ENCODE data around the gene JKAMP. TPM values are rescaled to one million over a fixed set of nuclear protein-coding genes. Genes with fewer than 3 reads are reported as not detected.

JKAMP gene
- total and polyA plus RNA-seq, 9 donors: 40.3 to 47.1 (median 42.6) TPM

- H3K4me3 ChIP-seq (ENCODE audit: low read length): no peak overlapping the region
- H3K27me3 ChIP-seq (ENCODE audit: control insufficient read depth, insufficient read depth, low read length): no peaks in the 10 kb centered on the region
- peaks cover 8% of the 10 kb centered on the region for H3K36me3 ChIP-seq (ENCODE audit: control insufficient read depth, insufficient read depth, low read length)
- WGBS (ENCODE audit: insufficient coverage): no CpG with 5 or more reads among the region's 4 CpGs
- no peaks in the 10 kb centered on the region for H3K9me3 ChIP-seq (replicated peaks; ENCODE audit: control insufficient read depth, low read depth, low read length)
- H3K27ac ChIP-seq (ENCODE audit: low read length): no peak overlapping the region
- DNase-seq: no peak
- no peaks in the 10 kb centered on the region for H3K4me1 ChIP-seq (ENCODE audit: control insufficient read depth, insufficient read depth, low read length)
Measured at GRCh38 chr14:59503256-59503655, 18.9 kb downstream of the JKAMP start.

GRCh38 chr14:59507063-59507751 is 22.9 kb downstream of the JKAMP start:
- Histone ChIP-seq H3K36me3 (ENCODE audit: control insufficient read depth, insufficient read depth, low read length) (peaks cover 4% of the 10 kb centered on the region), H3K4me3 (ENCODE audit: low read length) (no peak overlapping the region), H3K27ac (ENCODE audit: low read length) (no peak overlapping the region), H3K9me3 (replicated peaks; ENCODE audit: control insufficient read depth, low read depth, low read length) (no peaks in the 10 kb centered on the region), H3K4me1 (ENCODE audit: control insufficient read depth, insufficient read depth, low read length) (no peaks in the 10 kb centered on the region), H3K27me3 (ENCODE audit: control insufficient read depth, insufficient read depth, low read length) (no peaks in the 10 kb centered on the region)
- peak; percentile 40 for DNase-seq

- H3K27me3 ChIP-seq (ENCODE audit: control insufficient read depth, insufficient read depth, low read length): no peaks in the 10 kb centered on the region
- no peaks in the 10 kb centered on the region for H3K9me3 ChIP-seq (replicated peaks; ENCODE audit: control insufficient read depth, low read depth, low read length)
- no peak overlapping the region for H3K27ac ChIP-seq (ENCODE audit: low read length)
- DNase-seq: no peak
- WGBS (ENCODE audit: insufficient coverage): 88% methylated on average over 2 of the region's 3 CpGs
- peaks cover 4% of the 10 kb centered on the region for H3K36me3 ChIP-seq (ENCODE audit: control insufficient read depth, insufficient read depth, low read length)
- no peaks in the 10 kb centered on the region for H3K4me1 ChIP-seq (ENCODE audit: control insufficient read depth, insufficient read depth, low read length)
- no peak overlapping the region for H3K4me3 ChIP-seq (ENCODE audit: low read length)
Measured at GRCh38 chr14:59507752-59508103, 23.4 kb downstream of the JKAMP start.

- Histone ChIP-seq H3K4me1 (ENCODE audit: control insufficient read depth, insufficient read depth, low read length) (no peaks in the 10 kb centered on the region), H3K9me3 (replicated peaks; ENCODE audit: control insufficient read depth, low read depth, low read length) (no peaks in the 10 kb centered on the region)
- WGBS (ENCODE audit: insufficient coverage): 91% methylated on average over 2 of the region's 3 CpGs
Measured at GRCh38 chr14:59509101-59509500, 24.8 kb downstream of the JKAMP start.

GRCh38 chr14:59510001-59510400 is 25.7 kb downstream of the JKAMP start:
- no peaks in the 10 kb centered on the region for H3K27me3 ChIP-seq (ENCODE audit: control insufficient read depth, insufficient read depth, low read length)
- H3K4me3 ChIP-seq (ENCODE audit: low read length): no peak overlapping the region
- H3K27ac ChIP-seq (ENCODE audit: low read length): no peak overlapping the region
- no peak for DNase-seq
- H3K4me1 ChIP-seq (ENCODE audit: control insufficient read depth, insufficient read depth, low read length): no peaks in the 10 kb centered on the region
- no peaks in the 10 kb centered on the region for H3K36me3 ChIP-seq (ENCODE audit: control insufficient read depth, insufficient read depth, low read length)
- H3K9me3 ChIP-seq (replicated peaks; ENCODE audit: control insufficient read depth, low read depth, low read length): no peaks in the 10 kb centered on the region
- WGBS (ENCODE audit: insufficient coverage): no CpG with 5 or more reads among the region's 2 CpGs

More at GRCh38 chr14:59509101-59509500, 24.8 kb downstream of the JKAMP start:
- no peak overlapping the region for H3K4me3 ChIP-seq (ENCODE audit: low read length)
- H3K27me3 ChIP-seq (ENCODE audit: control insufficient read depth, insufficient read depth, low read length): no peaks in the 10 kb centered on the region
- H3K36me3 ChIP-seq (ENCODE audit: control insufficient read depth, insufficient read depth, low read length): no peaks in the 10 kb centered on the region
- no peak for DNase-seq
- no peak overlapping the region for H3K27ac ChIP-seq (ENCODE audit: low read length)

- H3K4me1 ChIP-seq (ENCODE audit: control insufficient read depth, insufficient read depth, low read length): no peaks in the 10 kb centered on the region
- H3K27me3 ChIP-seq (ENCODE audit: control insufficient read depth, insufficient read depth, low read length): no peaks in the 10 kb centered on the region
- no peaks in the 10 kb centered on the region for H3K9me3 ChIP-seq (replicated peaks; ENCODE audit: control insufficient read depth, low read depth, low read length)
- WGBS (ENCODE audit: insufficient coverage): 14% methylated on average over 2 of the region's 3 CpGs
- no peak for DNase-seq
- no peak overlapping the region for H3K27ac ChIP-seq (ENCODE audit: low read length)
- H3K36me3 ChIP-seq (ENCODE audit: control insufficient read depth, insufficient read depth, low read length): no peaks in the 10 kb centered on the region
- H3K4me3 ChIP-seq (ENCODE audit: low read length): no peak overlapping the region
Measured at GRCh38 chr14:59510966-59511365, 26.6 kb downstream of the JKAMP start.

GRCh38 chr14:59511916-59512575 is 27.7 kb downstream of the JKAMP start:
- no peaks in the 10 kb centered on the region for H3K9me3 ChIP-seq (replicated peaks; ENCODE audit: control insufficient read depth, low read depth, low read length)
- DNase-seq: no peak
- WGBS (ENCODE audit: insufficient coverage): 92% methylated on average over 2 of the region's 4 CpGs
- no peak overlapping the region for H3K4me3 ChIP-seq (ENCODE audit: low read length)
- no peaks in the 10 kb centered on the region for H3K36me3 ChIP-seq (ENCODE audit: control insufficient read depth, insufficient read depth, low read length)
- H3K4me1 ChIP-seq (ENCODE audit: control insufficient read depth, insufficient read depth, low read length): no peaks in the 10 kb centered on the region
- no peaks in the 10 kb centered on the region for H3K27me3 ChIP-seq (ENCODE audit: control insufficient read depth, insufficient read depth, low read length)
- no peak overlapping the region for H3K27ac ChIP-seq (ENCODE audit: low read length)

GRCh38 chr14:59520224-59520623 is 35.9 kb downstream of the JKAMP start:
- Histone ChIP-seq H3K4me3 (ENCODE audit: low read length) (no peak overlapping the region), H3K36me3 (ENCODE audit: control insufficient read depth, insufficient read depth, low read length) (no peaks in the 10 kb centered on the region), H3K27me3 (ENCODE audit: control insufficient read depth, insufficient read depth, low read length) (no peaks in the 10 kb centered on the region), H3K9me3 (replicated peaks; ENCODE audit: control insufficient read depth, low read depth, low read length) (no peaks in the 10 kb centered on the region), H3K4me1 (ENCODE audit: control insufficient read depth, insufficient read depth, low read length) (no peaks in the 10 kb centered on the region), H3K27ac (ENCODE audit: low read length) (no peak overlapping the region)
- no CpG with 5 or more reads among the region's 3 CpGs for WGBS (ENCODE audit: insufficient coverage)
- no peak for DNase-seq

GRCh38 chr14:59529189-59529588 is 44.9 kb downstream of the JKAMP start:
- no peaks in the 10 kb centered on the region for H3K9me3 ChIP-seq (replicated peaks; ENCODE audit: control insufficient read depth, low read depth, low read length)
- no peak overlapping the region for H3K4me3 ChIP-seq (ENCODE audit: low read length)
- no peaks in the 10 kb centered on the region for H3K4me1 ChIP-seq (ENCODE audit: control insufficient read depth, insufficient read depth, low read length)
- DNase-seq: no peak
- H3K36me3 ChIP-seq (ENCODE audit: control insufficient read depth, insufficient read depth, low read length): no peaks in the 10 kb centered on the region
- no CpG with 5 or more reads among the region's 2 CpGs for WGBS (ENCODE audit: insufficient coverage)
- H3K27me3 ChIP-seq (ENCODE audit: control insufficient read depth, insufficient read depth, low read length): no peaks in the 10 kb centered on the region
- H3K27ac ChIP-seq (ENCODE audit: low read length): no peak overlapping the region

GRCh38 chr14:59530349-59530748 is 46.0 kb downstream of the JKAMP start:
- H3K27ac ChIP-seq (ENCODE audit: low read length): no peak overlapping the region
- H3K36me3 ChIP-seq (ENCODE audit: control insufficient read depth, insufficient read depth, low read length): no peaks in the 10 kb centered on the region
- H3K9me3 ChIP-seq (replicated peaks; ENCODE audit: control insufficient read depth, low read depth, low read length): no peaks in the 10 kb centered on the region
- H3K4me1 ChIP-seq (ENCODE audit: control insufficient read depth, insufficient read depth, low read length): no peaks in the 10 kb centered on the region
- H3K27me3 ChIP-seq (ENCODE audit: control insufficient read depth, insufficient read depth, low read length): no peaks in the 10 kb centered on the region
- H3K4me3 ChIP-seq (ENCODE audit: low read length): no peak overlapping the region
- DNase-seq: no peak

All from muscle of leg (tissue), 11 donors.